H1 (cell line): Measurements from ENCODE around the gene BRD9. TPM values are rescaled to one million over a fixed set of nuclear protein-coding genes. Genes with fewer than 3 reads are reported as not detected.
"Not testable (repeated sequence)": the region's sequence is repeated elsewhere in the genome, so short reads cannot be mapped to it uniquely, and the experiment has no call there.

Experiments
- CTCF ChIA-PET: fragments of 300-600 bp; sonication (Branson Sonifier 250); formaldehyde crosslinking; loops from one replicate; lab custom pipeline; 2021; ENCODE audit not compliant: partially characterized antibody; lab: Charles Lee
- POLR2A ChIA-PET: fragments of 300-600 bp; sonication (Branson Sonifier 250); formaldehyde crosslinking; loops from one replicate; lab custom pipeline; 2021; ENCODE audit warnings: inconsistent platforms; ENCODE audit not compliant: partially characterized antibody; lab: Charles Lee
- DNase-seq, 2 experiments: peaks; one replicate each; pipeline versions ENCODE4 v3.0.0 to v3.0.0-alpha.2; 2010 to 2022; ENCODE audit warnings: low spot score in 2 of 2, low read depth in 1 of 2, mixed read lengths in 1 of 2
- FAIRE-seq: peaks from 2 replicates; lab custom pipeline; 2011; peaks lifted over from hg19 to GRCh38; lab: Jason Lieb, UNC
- H2AFZ ChIP-seq: 2 replicates; pipeline ENCODE4 v1.8.1; 2012; ENCODE audit warnings: low read length, inconsistent platforms
- H2AK5ac ChIP-seq: 2 replicates; pipeline ENCODE4 v1.6.1; 2013; ENCODE audit warnings: low read depth, low read length
- H2BK120ac ChIP-seq: replicated peaks from 2 replicates; pipeline ENCODE3; 2013; ENCODE audit warnings: low read depth, low read length, inconsistent platforms
- H2BK12ac ChIP-seq: 2 replicates; pipeline ENCODE4 v1.6.1; 2013; ENCODE audit warnings: low read depth, low read length
- H2BK15ac ChIP-seq: 2 replicates; pipeline ENCODE4 v1.6.1; 2013; ENCODE audit warnings: low read length
- H2BK20ac ChIP-seq: 2 replicates; pipeline ENCODE4 v1.6.1; 2013; ENCODE audit warnings: low read length
- H2BK5ac ChIP-seq: 2 replicates; pipeline ENCODE4 v1.6.1; 2013; ENCODE audit warnings: low read depth, low read length
- H3K14ac ChIP-seq: 2 replicates; pipeline ENCODE4 v1.6.1; 2013; ENCODE audit warnings: inconsistent platforms; ENCODE audit not compliant: insufficient read length
- H3K18ac ChIP-seq: 2 replicates; pipeline ENCODE4 v1.6.1; 2013; ENCODE audit warnings: low read length; ENCODE audit errors: extremely low read depth
- H3K23ac ChIP-seq: 2 replicates; pipeline ENCODE4 v1.6.1; 2013; ENCODE audit warnings: inconsistent platforms; ENCODE audit not compliant: insufficient read length
- H3K23me2 ChIP-seq: 2 replicates; pipeline ENCODE4 v1.6.1; 2013; ENCODE audit warnings: low read depth, low read length
- H3K27ac ChIP-seq: 2 replicates; pipeline ENCODE4 v1.6.1; 2011; ENCODE audit warnings: low read depth, low read length, inconsistent platforms
- H3K27me3 ChIP-seq, 4 experiments: replicated peaks in 1 of 4; 1 replicate in 1 of 4; 2 replicates in 3 of 4; pipeline versions ENCODE4 v1.6.1 to v1.8.1; 2011 to 2013; ENCODE audit warnings: low read length in 3 of 4, mild to moderate bottlenecking in 3 of 4, inconsistent platforms in 2 of 4, mixed read lengths in 2 of 4, moderate library complexity in 1 of 4; ENCODE audit not compliant: control insufficient read depth in 3 of 4, insufficient read depth in 3 of 4; ENCODE audit errors: extremely low read depth in 1 of 4
- H3K36me3 ChIP-seq, 4 experiments: 2 replicates each; pipeline versions ENCODE4 v1.6.1 to v1.8.1; 2011 to 2013; ENCODE audit warnings: mild to moderate bottlenecking in 4 of 4, low read length in 3 of 4, moderate library complexity in 2 of 4, control low read depth in 1 of 4, inconsistent platforms in 1 of 4; ENCODE audit not compliant: insufficient read depth in 4 of 4, control insufficient read depth in 2 of 4
- H3K4ac ChIP-seq: replicated peaks from 2 replicates; pipeline ENCODE3; 2013; ENCODE audit warnings: low read length, low read depth, mixed read lengths, inconsistent platforms; ENCODE audit not compliant: insufficient read length
- H3K4me1 ChIP-seq, 4 experiments: replicated peaks in 1 of 4; 1 replicate in 1 of 4; 2 replicates in 3 of 4; pipeline versions ENCODE4 v1.6.1 to v1.8.1; 2011 to 2013; ENCODE audit warnings: low read length in 3 of 4, inconsistent platforms in 2 of 4, mixed read lengths in 1 of 4; ENCODE audit not compliant: insufficient read depth in 4 of 4, control insufficient read depth in 3 of 4
- H3K4me2 ChIP-seq, 2 experiments: 2 replicates each; pipeline versions ENCODE4 v1.6.1 to v1.8.1; 2011 to 2013; ENCODE audit warnings: low read depth in 2 of 2, low read length in 2 of 2, control low read depth in 1 of 2, inconsistent platforms in 1 of 2, mild to moderate bottlenecking in 1 of 2; ENCODE audit not compliant: insufficient read depth in 1 of 2
- H3K4me3 ChIP-seq, 4 experiments: fragments of 200-600, 300-600 bp in 1 of 4; sonication (generic), shearing (Covaris generic), sonication (Bioruptor Twin) in 1 of 4; 2 replicates each; pipeline versions ENCODE4 v1.5.1 to v1.8.1; 2011 to 2016; ENCODE audit warnings: low read length in 4 of 4, low read depth in 3 of 4, control low read depth in 2 of 4, inconsistent platforms in 2 of 4, mild to moderate bottlenecking in 2 of 4, mixed read lengths in 1 of 4, moderate library complexity in 1 of 4; ENCODE audit not compliant: insufficient read depth in 2 of 4; ENCODE audit errors: extremely low read depth in 1 of 4
- H3K56ac ChIP-seq: replicated peaks from 2 replicates; pipeline ENCODE3; 2013; ENCODE audit warnings: low read depth, mild to moderate bottlenecking, mixed read lengths, low read length, inconsistent platforms; ENCODE audit not compliant: insufficient read length
- H3K79me1 ChIP-seq: 2 replicates; pipeline ENCODE4 v1.6.1; 2013; ENCODE audit warnings: low read depth, low read length, control low read depth
- H3K79me2 ChIP-seq, 2 experiments: 2 replicates each; pipeline versions ENCODE4 v1.6.1 to v1.8.1; 2012 to 2013; ENCODE audit warnings: low read length in 2 of 2, mild to moderate bottlenecking in 2 of 2, inconsistent platforms in 1 of 2; ENCODE audit not compliant: insufficient read depth in 2 of 2, control insufficient read depth in 1 of 2
- H3K9ac ChIP-seq, 4 experiments: replicated peaks in 1 of 4; 1 replicate in 1 of 4; 2 replicates in 3 of 4; pipeline versions ENCODE4 v1.6.1 to v1.8.1; 2011 to 2013; ENCODE audit warnings: low read depth in 3 of 4, low read length in 3 of 4, control low read depth in 2 of 4, mild to moderate bottlenecking in 2 of 4, moderate library complexity in 2 of 4, inconsistent platforms in 1 of 4; ENCODE audit errors: extremely low read depth in 1 of 4
- H3K9me3 ChIP-seq, 2 experiments: 2 replicates each; pipeline versions ENCODE4 v1.6.1 to v1.8.1; 2012 to 2013; ENCODE audit warnings: mild to moderate bottlenecking in 2 of 2, moderate library complexity in 2 of 2, control low read depth in 1 of 2, inconsistent platforms in 1 of 2, low read depth in 1 of 2, low read length in 1 of 2, mixed read lengths in 1 of 2; ENCODE audit not compliant: insufficient read depth in 2 of 2
- H4K20me1 ChIP-seq, 2 experiments: replicated peaks in 1 of 2; 2 replicates each; pipeline versions ENCODE3 to v1.8.1; 2011 to 2013; ENCODE audit warnings: inconsistent platforms in 2 of 2, low read length in 2 of 2, mild to moderate bottlenecking in 1 of 2; ENCODE audit not compliant: insufficient read depth in 2 of 2, control insufficient read depth in 1 of 2
- H4K5ac ChIP-seq: 2 replicates; pipeline ENCODE4 v1.6.1; 2013; ENCODE audit warnings: low read length, low read depth, mixed read lengths, inconsistent platforms; ENCODE audit not compliant: insufficient read length
- H4K8ac ChIP-seq: 2 replicates; pipeline ENCODE4 v1.8.0; 2013; ENCODE audit warnings: mild to moderate bottlenecking, moderate library complexity, low read length, inconsistent platforms; ENCODE audit not compliant: insufficient read depth; ENCODE audit errors: extremely low read depth
- H4K91ac ChIP-seq: replicated peaks from 2 replicates; pipeline ENCODE3; 2013; ENCODE audit warnings: low read length, mixed read lengths, inconsistent platforms; ENCODE audit not compliant: insufficient read length
- WGBS, 2 experiments: shearing (Covaris generic) in 1 of 2; methylation state at CpG; one replicate each; pipeline versions ENCODE4 v1.1.6 to v1.1.7; 2013 to 2015; ENCODE audit warnings: low lambda C conversion rate in 2 of 2, mixed read lengths in 2 of 2, inconsistent platforms in 1 of 2, low coverage in 1 of 2, missing lambda C conversion rate in 1 of 2; ENCODE audit not compliant: insufficient replicate concordance in 2 of 2, insufficient coverage in 1 of 2, insufficient read length in 1 of 2; ENCODE audit errors: extremely low coverage in 1 of 2, missing lambda C conversion rate in 1 of 2; 5-methylcytosine and 5-hydroxymethylcytosine counted together
- polyA plus RNA-seq, 7 experiments: library from polyadenylated mRNA; depleted of rRNA in 3 of 7; stranded (reverse) in 5 of 7; unstranded in 2 of 7; fragments of >200 nt in 5 of 7; fragments of 200-250 nt in 2 of 7; gene quantifications; 1 replicate in 5 of 7; 2 replicates in 1 of 7; 4 replicates in 1 of 7; pipeline versions ENCODE4 v1.2.1 to v1.2.3, GENCODE V29; 2011 to 2013; ENCODE audit warnings: missing spikeins in 2 of 7, mixed read lengths in 2 of 7
- total RNA-seq: library from RNA; stranded (reverse); fragmentation: NEBNext Ultra II Directional; extraction: Animal tissue kit (Norgen Biotek cat#: 25700); gene quantifications from 2 replicates; pipeline ENCODE4 v1.2.1, GENCODE V29; 2021

Gene BRD9
- total and polyA plus RNA-seq, 2 of the 8 experiments (the other 6 are each of a cell fraction or from before 2014, with no cell fraction given): 9.3 to 49.4 TPM

DNA sequence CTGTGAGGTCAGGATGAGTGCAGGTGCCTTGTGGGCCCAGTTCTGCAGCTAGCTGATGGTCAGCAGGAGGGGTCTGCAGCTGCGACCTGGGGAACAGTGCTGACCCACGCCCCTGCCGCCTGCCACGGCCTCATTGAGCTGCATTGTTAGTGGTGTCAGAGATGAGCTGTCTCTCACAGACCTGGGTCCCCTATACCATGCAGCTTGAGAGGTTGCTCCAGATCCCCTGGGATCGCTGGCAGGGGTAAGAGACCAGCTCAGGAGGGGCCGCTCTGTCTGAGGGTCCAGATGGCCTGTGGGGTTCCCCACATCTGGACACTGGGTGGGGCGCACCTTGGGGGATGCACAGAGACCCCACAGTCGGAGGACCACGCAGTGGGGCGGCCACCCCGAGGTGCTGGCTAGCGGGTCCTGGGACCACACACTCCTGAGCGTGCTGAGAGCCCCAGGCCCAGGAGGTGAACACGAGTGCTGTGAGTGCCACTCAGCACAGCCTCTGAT, 54.9 kb downstream of the BRD9 start:
- H2AK5ac ChIP-seq, H3K4me1 ChIP-seq, H4K5ac ChIP-seq, H3K27ac ChIP-seq, H3K79me2 ChIP-seq, H3K56ac ChIP-seq, H2AFZ ChIP-seq, H3K36me3 ChIP-seq, FAIRE-seq, H2BK5ac ChIP-seq, H4K8ac ChIP-seq, H3K4me2 ChIP-seq, H2BK20ac ChIP-seq, CTCF ChIA-PET, H3K4me3 ChIP-seq, H3K27me3 ChIP-seq, H3K14ac ChIP-seq, H3K23ac ChIP-seq, H3K9me3 ChIP-seq, H3K23me2 ChIP-seq, H3K4ac ChIP-seq, H3K79me1 ChIP-seq, H4K91ac ChIP-seq, H2BK120ac ChIP-seq, H3K18ac ChIP-seq, H3K9ac ChIP-seq, H2BK15ac ChIP-seq, H2BK12ac ChIP-seq, POLR2A ChIA-PET, H4K20me1 ChIP-seq: not testable (repeated sequence)
- DNase-seq: peak in 1 of 2 experiments; percentile 39
- WGBS, 2 experiments: 86% methylated on average over 9 of the region's 14 CpGs; no CpG with 5 or more reads in 1 of the 2 experiments

DNA sequence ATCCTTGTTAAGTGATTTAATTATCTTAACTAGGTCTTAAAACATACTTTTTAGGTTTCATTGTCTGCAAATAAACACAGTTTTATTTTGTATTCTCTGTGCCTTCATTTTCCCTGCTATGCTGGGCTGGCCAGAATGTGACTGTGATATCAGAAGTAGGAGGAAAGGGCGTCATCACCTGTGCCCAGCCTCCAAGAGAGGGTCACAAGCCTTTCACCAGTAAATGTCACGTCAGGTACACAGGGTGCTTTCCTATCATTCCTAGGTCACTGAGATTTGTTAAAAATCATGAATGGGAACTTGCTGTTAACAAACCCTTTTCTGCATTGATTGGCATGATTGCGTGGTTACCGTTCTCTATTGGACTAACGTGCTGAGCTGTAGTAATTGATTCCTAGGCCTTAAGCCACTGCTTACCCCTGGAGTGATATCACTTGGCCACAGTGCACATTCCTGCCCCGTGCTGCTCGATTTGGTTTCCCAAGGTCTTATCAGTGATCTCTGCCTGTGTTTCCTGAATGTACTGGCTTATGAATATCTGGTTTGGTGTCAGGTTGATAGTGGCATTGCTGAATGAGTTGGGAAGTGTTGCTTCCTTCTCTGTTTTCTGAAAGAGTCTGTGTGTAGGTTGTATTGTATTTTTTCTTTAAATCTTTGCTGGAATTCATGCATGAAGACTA, 56.5 kb downstream of the BRD9 start:
- H2BK5ac ChIP-seq, H3K4ac ChIP-seq, H2BK20ac ChIP-seq, H2AFZ ChIP-seq, POLR2A ChIA-PET, H3K79me1 ChIP-seq, H4K5ac ChIP-seq, H3K4me2 ChIP-seq, H3K9me3 ChIP-seq, H3K18ac ChIP-seq, H3K79me2 ChIP-seq, H3K4me1 ChIP-seq, H2AK5ac ChIP-seq, H3K14ac ChIP-seq, H2BK12ac ChIP-seq, H4K91ac ChIP-seq, H2BK120ac ChIP-seq, H3K27ac ChIP-seq, H3K4me3 ChIP-seq, FAIRE-seq, H4K20me1 ChIP-seq, H3K27me3 ChIP-seq, CTCF ChIA-PET, H3K23me2 ChIP-seq, H3K9ac ChIP-seq, H3K36me3 ChIP-seq, H3K23ac ChIP-seq, DNase-seq, H3K56ac ChIP-seq, H4K8ac ChIP-seq, H2BK15ac ChIP-seq: not testable (repeated sequence)
- 92% methylated on average over 7 of the region's 7 CpGs; no CpG with 5 or more reads in 1 of the 2 experiments for WGBS, 2 experiments
